Measurements from ENCODE around the gene DDR1.

The DDR1 gene

GRCh38 chr6:30843611-30843998 lies 40.7 kb upstream of the DDR1 start:
- H3K27me3 ChIP-seq (ENCODE audit: insufficient read depth, poor library complexity, severe bottlenecking), result no peaks in the 10 kb centered on the region
- no peaks in the 10 kb centered on the region for H3K9me3 ChIP-seq (ENCODE audit: severe bottlenecking)
- no peak overlapping the region for H3K27ac ChIP-seq (ENCODE audit: poor library complexity, severe bottlenecking)
- no peaks in the 10 kb centered on the region for H3K36me3 ChIP-seq (ENCODE audit: low read depth)
- DNase-seq (ENCODE audit: low spot score), result no peak
- no peak for ATAC-seq (ENCODE audit: low read depth)
- H3K4me1 ChIP-seq (ENCODE audit: insufficient read depth, poor library complexity, severe bottlenecking), result no peaks in the 10 kb centered on the region
- no peak for TF ChIP-seq CTCF (IDR thresholded peaks at IDR 0.05; ENCODE audit: poor library complexity, severe bottlenecking)
- H3K4me3 ChIP-seq (ENCODE audit: severe bottlenecking), result no peak overlapping the region

GRCh38 chr6:30844118-30844535 lies 40.2 kb upstream of the DDR1 start:
- TF ChIP-seq CTCF (IDR thresholded peaks at IDR 0.05; ENCODE audit: poor library complexity, severe bottlenecking), result no peak
- DNase-seq (ENCODE audit: low spot score) (no peak), ATAC-seq (ENCODE audit: low read depth) (peak; percentile 74)
- H3K4me3 ChIP-seq (ENCODE audit: severe bottlenecking), result no peak overlapping the region
- no peaks in the 10 kb centered on the region for H3K36me3 ChIP-seq (ENCODE audit: low read depth)
- no peaks in the 10 kb centered on the region for H3K9me3 ChIP-seq (ENCODE audit: severe bottlenecking)
- no peaks in the 10 kb centered on the region for H3K27me3 ChIP-seq (ENCODE audit: insufficient read depth, poor library complexity, severe bottlenecking)
- no peaks in the 10 kb centered on the region for H3K4me1 ChIP-seq (ENCODE audit: insufficient read depth, poor library complexity, severe bottlenecking)
- no peak overlapping the region for H3K27ac ChIP-seq (ENCODE audit: poor library complexity, severe bottlenecking)

- ATAC-seq (ENCODE audit: low read depth) (no peak), DNase-seq (ENCODE audit: low spot score) (no peak)
- Histone ChIP-seq H3K27me3 (ENCODE audit: insufficient read depth, poor library complexity, severe bottlenecking) (no peaks in the 10 kb centered on the region), H3K27ac (ENCODE audit: poor library complexity, severe bottlenecking) (no peak overlapping the region), H3K36me3 (ENCODE audit: low read depth) (no peaks in the 10 kb centered on the region), H3K4me3 (ENCODE audit: severe bottlenecking) (no peak overlapping the region), H3K4me1 (ENCODE audit: insufficient read depth, poor library complexity, severe bottlenecking) (no peaks in the 10 kb centered on the region), H3K9me3 (ENCODE audit: severe bottlenecking) (no peaks in the 10 kb centered on the region)
- no peak for TF ChIP-seq CTCF (IDR thresholded peaks at IDR 0.05; ENCODE audit: poor library complexity, severe bottlenecking)
These were observed 39.1 kb upstream of the DDR1 start for GRCh38 chr6:30845183-30845582.

GRCh38 chr6:30847421-30847970 lies 36.8 kb upstream of the DDR1 start:
- Histone ChIP-seq H3K4me3 (ENCODE audit: severe bottlenecking) (no peak overlapping the region), H3K9me3 (ENCODE audit: severe bottlenecking) (no peaks in the 10 kb centered on the region), H3K27me3 (ENCODE audit: insufficient read depth, poor library complexity, severe bottlenecking) (no peaks in the 10 kb centered on the region), H3K4me1 (ENCODE audit: insufficient read depth, poor library complexity, severe bottlenecking) (no peaks in the 10 kb centered on the region), H3K36me3 (ENCODE audit: low read depth) (no peaks in the 10 kb centered on the region), H3K27ac (ENCODE audit: poor library complexity, severe bottlenecking) (no peak overlapping the region)
- no peak for TF ChIP-seq CTCF (IDR thresholded peaks at IDR 0.05; ENCODE audit: poor library complexity, severe bottlenecking)
- no peak for ATAC-seq (ENCODE audit: low read depth)
- DNase-seq (ENCODE audit: low spot score), result no peak

GRCh38 chr6:30847971-30848436 lies 36.3 kb upstream of the DDR1 start:
- Histone ChIP-seq H3K27ac (ENCODE audit: poor library complexity, severe bottlenecking) (no peak overlapping the region), H3K9me3 (ENCODE audit: severe bottlenecking) (no peaks in the 10 kb centered on the region), H3K36me3 (ENCODE audit: low read depth) (no peaks in the 10 kb centered on the region), H3K27me3 (ENCODE audit: insufficient read depth, poor library complexity, severe bottlenecking) (no peaks in the 10 kb centered on the region), H3K4me1 (ENCODE audit: insufficient read depth, poor library complexity, severe bottlenecking) (no peaks in the 10 kb centered on the region), H3K4me3 (ENCODE audit: severe bottlenecking) (no peak overlapping the region)
- DNase-seq (ENCODE audit: low spot score) (no peak), ATAC-seq (ENCODE audit: low read depth) (no peak)
- no peak for TF ChIP-seq CTCF (IDR thresholded peaks at IDR 0.05; ENCODE audit: poor library complexity, severe bottlenecking)
